Chondrocyte (in vitro differentiated cells): ENCODE measurements around the gene GLYATL3. TPM values are rescaled to one million over a fixed set of nuclear protein-coding genes. Genes with fewer than 3 reads are reported as not detected.
"Not testable (repeated sequence)": the region's sequence is repeated elsewhere in the genome, so short reads cannot be mapped to it uniquely, and the experiment has no call there.

Source experiments
- DNase-seq: peaks from one replicate; pipeline ENCODE4 v3.0.0; 2021; ENCODE audit warnings: mixed read lengths, low spot score
- H3K27ac Mint-ChIP-seq: one replicate; pipeline ENCODE4 v1.8.0; 2021; ENCODE audit warnings: mild to moderate bottlenecking, moderate library complexity, mixed read lengths; ENCODE audit not compliant: unreplicated experiment
- H3K27me3 Mint-ChIP-seq: 2 replicates; pipeline ENCODE4 v1.8.0; 2021; ENCODE audit warnings: low read depth, mixed read lengths
- H3K36me3 Mint-ChIP-seq: 2 replicates; pipeline ENCODE4 v1.8.0; 2021; ENCODE audit warnings: low read depth, mixed read lengths
- H3K4me1 Mint-ChIP-seq: 2 replicates; pipeline ENCODE4 v1.8.0; 2021; ENCODE audit warnings: low read depth, mild to moderate bottlenecking, mixed read lengths
- H3K4me3 Mint-ChIP-seq: one replicate; pipeline ENCODE4 v1.8.0; 2021; ENCODE audit warnings: mild to moderate bottlenecking, moderate library complexity, mixed read lengths; ENCODE audit not compliant: unreplicated experiment
- H3K9me3 Mint-ChIP-seq: 2 replicates; pipeline ENCODE4 v1.8.0; 2021; ENCODE audit warnings: low read depth, mixed read lengths
- total RNA-seq: library from RNA; stranded (reverse); gene quantifications from 3 replicates; pipeline ENCODE4 v1.2.1, GENCODE V29; 2021
- TF ChIP-seq, protein P1 (sequence below): fragments of 200-600 bp; sonication (generic); IDR thresholded peaks from 2 replicates; pipeline ENCODE4 v1.5.0; 2021; ENCODE audit warnings: antibody characterized with exemption, mild to moderate bottlenecking, moderate library complexity

The GLYATL3 gene
- total RNA-seq, 1 donor from 2014 or later, result not detected

GRCh38 chr6:49479308-49479970 lies 20.3 kb upstream of the GLYATL3 start:
- Mint-ChIP-seq H3K27ac (no peak overlapping the region), H3K36me3 (peaks cover 13% of the 10 kb centered on the region)

DNA sequence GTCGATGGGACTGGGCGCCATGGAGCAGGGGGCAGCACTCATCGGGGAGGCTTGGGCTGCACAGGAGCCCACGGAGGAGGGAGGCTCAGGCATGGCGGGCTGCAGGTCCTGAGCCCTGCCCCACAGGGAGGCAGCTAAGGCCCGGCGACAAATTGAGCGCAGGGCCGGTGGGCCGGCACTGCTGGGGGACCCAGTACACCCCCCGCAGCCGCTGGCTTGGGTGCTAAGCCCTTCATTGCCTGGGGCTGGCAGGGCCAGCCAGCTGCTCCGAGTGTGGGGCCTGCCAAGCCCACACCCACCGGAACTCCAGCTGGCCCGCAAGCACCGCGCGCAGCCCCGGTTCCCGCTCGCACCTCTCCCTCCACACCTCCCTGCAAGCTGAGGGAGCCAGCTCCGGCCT lies 17.9 kb upstream of the GLYATL3 start:
- H3K4me1 Mint-ChIP-seq, H3K9me3 Mint-ChIP-seq, H3K36me3 Mint-ChIP-seq, H3K27ac Mint-ChIP-seq, H3K4me3 Mint-ChIP-seq, H3K27me3 Mint-ChIP-seq: not testable (repeated sequence)
- DNase-seq, result peak; percentile 81

More at GRCh38 chr6:49479308-49479970, 20.3 kb upstream of the GLYATL3 start:
- Mint-ChIP-seq H3K27me3 (no peaks in the 10 kb centered on the region), H3K9me3 (peaks cover 6% of the 10 kb centered on the region), H3K4me3 (no peak overlapping the region), H3K4me1 (no peaks in the 10 kb centered on the region)
- DNase-seq, result no peak
- TF ChIP-seq, protein P1, sequence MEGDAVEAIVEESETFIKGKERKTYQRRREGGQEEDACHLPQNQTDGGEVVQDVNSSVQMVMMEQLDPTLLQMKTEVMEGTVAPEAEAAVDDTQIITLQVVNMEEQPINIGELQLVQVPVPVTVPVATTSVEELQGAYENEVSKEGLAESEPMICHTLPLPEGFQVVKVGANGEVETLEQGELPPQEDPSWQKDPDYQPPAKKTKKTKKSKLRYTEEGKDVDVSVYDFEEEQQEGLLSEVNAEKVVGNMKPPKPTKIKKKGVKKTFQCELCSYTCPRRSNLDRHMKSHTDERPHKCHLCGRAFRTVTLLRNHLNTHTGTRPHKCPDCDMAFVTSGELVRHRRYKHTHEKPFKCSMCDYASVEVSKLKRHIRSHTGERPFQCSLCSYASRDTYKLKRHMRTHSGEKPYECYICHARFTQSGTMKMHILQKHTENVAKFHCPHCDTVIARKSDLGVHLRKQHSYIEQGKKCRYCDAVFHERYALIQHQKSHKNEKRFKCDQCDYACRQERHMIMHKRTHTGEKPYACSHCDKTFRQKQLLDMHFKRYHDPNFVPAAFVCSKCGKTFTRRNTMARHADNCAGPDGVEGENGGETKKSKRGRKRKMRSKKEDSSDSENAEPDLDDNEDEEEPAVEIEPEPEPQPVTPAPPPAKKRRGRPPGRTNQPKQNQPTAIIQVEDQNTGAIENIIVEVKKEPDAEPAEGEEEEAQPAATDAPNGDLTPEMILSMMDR, result no peak

DNA sequence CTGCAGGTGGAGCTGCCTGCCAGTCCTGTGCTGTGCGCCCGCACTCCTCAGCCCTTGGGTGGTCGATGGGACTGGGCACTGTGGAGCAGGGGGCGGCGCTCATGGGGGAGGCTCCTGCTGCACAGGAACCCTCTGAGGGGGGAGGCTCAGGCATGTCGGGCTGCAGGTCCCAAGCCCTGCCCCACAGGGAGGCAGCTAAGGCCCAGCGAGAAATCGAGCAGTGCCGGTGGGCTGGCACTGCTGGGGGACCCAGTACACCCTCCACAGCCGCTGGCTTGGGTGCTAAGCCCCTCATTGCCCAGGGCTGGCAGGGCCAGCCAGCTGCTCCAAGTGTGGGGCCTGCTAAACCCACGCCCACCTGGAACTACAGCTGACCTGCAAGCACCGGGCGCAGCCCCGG lies 16.3 kb upstream of the GLYATL3 start:
- not testable (repeated sequence) for H3K27ac Mint-ChIP-seq, H3K4me3 Mint-ChIP-seq, H3K9me3 Mint-ChIP-seq, H3K4me1 Mint-ChIP-seq, H3K27me3 Mint-ChIP-seq, H3K36me3 Mint-ChIP-seq
- peak; percentile 63 for DNase-seq

- Mint-ChIP-seq H3K36me3 (peaks cover 14% of the 10 kb centered on the region), H3K27ac (no peak overlapping the region), H3K4me3 (no peak overlapping the region), H3K27me3 (no peaks in the 10 kb centered on the region), H3K9me3 (no peaks in the 10 kb centered on the region), H3K4me1 (no peaks in the 10 kb centered on the region)
- TF ChIP-seq, protein P1, result no peak
- no peak for DNase-seq
Observed at GRCh38 chr6:49490633-49491032, 9.1 kb upstream of the GLYATL3 start.

DNA sequence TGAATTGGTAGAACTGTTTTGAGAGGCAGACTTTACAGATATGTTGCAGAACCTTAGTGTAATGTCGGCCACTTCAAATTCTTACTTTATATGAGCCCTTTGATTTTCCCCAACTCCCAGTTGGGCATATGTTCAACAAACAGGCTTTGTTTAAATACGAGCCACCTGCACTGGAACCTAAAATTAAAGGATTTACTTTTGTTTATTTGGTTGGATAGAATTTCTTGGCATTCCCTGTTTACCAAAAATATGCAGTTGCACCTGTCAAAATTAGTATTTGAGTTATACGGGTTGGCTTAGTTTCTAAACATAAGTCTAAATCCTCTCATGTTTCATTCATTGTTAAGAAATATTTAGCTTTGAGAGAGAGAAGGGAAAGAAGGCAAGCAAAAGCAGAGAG lies 2.4 kb upstream of the GLYATL3 start:
- peaks cover 1% of the 10 kb centered on the region for H3K36me3 Mint-ChIP-seq
- no peaks in the 10 kb centered on the region for H3K4me1 Mint-ChIP-seq
- DNase-seq, result no peak
- no peaks in the 10 kb centered on the region for H3K9me3 Mint-ChIP-seq
- peaks cover 12% of the 10 kb centered on the region for H3K27me3 Mint-ChIP-seq
- H3K27ac Mint-ChIP-seq, result no peak overlapping the region
- TF ChIP-seq, protein P1, result no peak
- no peak overlapping the region for H3K4me3 Mint-ChIP-seq

DNA sequence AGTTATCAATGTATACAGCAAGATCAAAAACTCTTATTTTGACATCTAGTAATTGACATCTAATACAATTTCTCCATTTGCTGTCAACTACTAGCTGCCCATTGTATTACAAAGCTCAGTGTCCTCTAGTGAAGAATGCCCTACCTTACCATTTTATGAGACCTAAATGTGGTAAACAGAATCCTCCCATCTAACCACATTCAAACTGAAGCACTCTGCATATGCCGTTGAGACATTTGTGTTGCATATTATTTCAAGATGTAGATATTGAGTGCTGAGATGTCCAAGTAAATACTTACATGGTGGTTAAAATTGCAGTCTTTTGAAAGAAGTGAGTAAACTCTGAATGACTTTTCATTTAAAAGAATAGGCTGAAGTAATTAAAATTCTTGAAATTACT lies 597 bp upstream of the GLYATL3 start:
- TF ChIP-seq, protein P1, result no peak
- Mint-ChIP-seq H3K4me3 (no peak overlapping the region), H3K27me3 (peaks cover 13% of the 10 kb centered on the region), H3K9me3 (no peaks in the 10 kb centered on the region), H3K36me3 (peaks cover 1% of the 10 kb centered on the region), H3K4me1 (no peaks in the 10 kb centered on the region), H3K27ac (no peak overlapping the region)
- DNase-seq, result no peak
